Activated CD4-positive, alpha-beta memory T cell treated with anti-CD3 and anti-CD28 coated beads, Interleukin-2, amount 10 ng/mL, durations not matched to agents 7 days and 5 days (primary cell): ENCODE results near the gene CLEC16A. TPM values are rescaled to one million over a fixed set of nuclear protein-coding genes. Genes with fewer than 3 reads are reported as not detected.

Experiments
- CTCF ChIA-PET: fragments of 350-600 bp; sonication (Branson Sonifier 250); formaldehyde crosslinking; loops from one replicate; lab custom pipeline; 2021; ENCODE audit warnings: antibody characterized with exemption, inconsistent platforms; lab: Charles Lee
- POLR2A ChIA-PET: fragments of 350-600 bp; sonication (Branson Sonifier 250); formaldehyde crosslinking; loops from one replicate; lab custom pipeline; 2021; ENCODE audit warnings: antibody characterized with exemption; lab: Charles Lee
- DNase-seq: peaks from one replicate; pipeline ENCODE4 v3.0.0-alpha.2; 2020
- H3K27ac Mint-ChIP-seq: one replicate; pipeline ENCODE4 v1.8.0; 2021; ENCODE audit warnings: mild to moderate bottlenecking, mixed read lengths
- H3K27me3 Mint-ChIP-seq: one replicate; pipeline ENCODE4 v1.8.0; 2021; ENCODE audit warnings: mixed read lengths
- H3K36me3 Mint-ChIP-seq: one replicate; pipeline ENCODE4 v1.8.0; 2021; ENCODE audit warnings: low read depth, mixed read lengths
- H3K4me1 Mint-ChIP-seq: one replicate; pipeline ENCODE4 v1.8.0; 2021; ENCODE audit warnings: mixed read lengths
- H3K4me3 Mint-ChIP-seq: one replicate; pipeline ENCODE4 v1.8.0; 2021; ENCODE audit warnings: mild to moderate bottlenecking, mixed read lengths
- H3K9me3 Mint-ChIP-seq: one replicate; pipeline ENCODE4 v1.8.0; 2021; ENCODE audit warnings: mixed read lengths
- total RNA-seq, 2 experiments: library from RNA; stranded (reverse); gene quantifications; one replicate each; pipeline ENCODE4 v1.2.3, GENCODE V29; 2021

CLEC16A gene
- total RNA-seq, 2 experiments from 2014 or later, result 30.3 to 32.4 TPM

DNA sequence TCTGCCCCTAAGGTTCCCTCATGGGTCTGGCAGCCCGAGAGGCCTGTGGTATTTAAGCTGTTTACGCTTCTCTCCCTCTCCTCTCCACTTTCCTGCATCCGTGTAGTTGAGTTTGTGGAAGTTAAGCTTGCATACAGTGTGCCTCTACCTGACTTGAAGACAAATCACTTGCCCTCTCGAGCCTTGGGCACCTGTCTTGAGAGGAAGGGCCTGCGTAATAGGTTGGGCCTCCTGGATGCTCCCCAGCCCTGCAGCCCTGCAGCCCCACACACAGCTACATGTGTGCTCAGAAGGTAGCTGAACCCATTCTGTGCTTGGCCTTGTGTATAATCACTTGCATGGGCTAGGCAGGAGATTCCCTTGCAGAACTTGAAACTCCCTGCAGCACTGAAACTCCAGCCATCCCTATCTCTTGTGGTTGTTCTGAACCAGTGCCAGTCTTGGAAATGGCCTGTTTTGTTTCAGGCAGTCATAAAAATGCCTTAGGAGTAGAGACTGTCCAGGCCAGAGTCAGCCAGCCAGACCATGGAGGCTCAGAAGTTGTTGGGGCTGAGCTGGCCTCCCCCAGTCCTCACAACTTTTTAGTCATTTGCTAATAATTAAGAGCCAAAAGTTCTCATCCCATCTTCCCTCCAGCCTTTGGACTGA, 134.6 kb downstream of the CLEC16A start:
- Mint-ChIP-seq H3K27ac (peak overlapping the region; percentile 79), H3K4me3 (no peak overlapping the region), H3K27me3 (no peaks in the 10 kb centered on the region), H3K4me1 (peaks cover 89% of the 10 kb centered on the region), H3K36me3 (peaks cover 37% of the 10 kb centered on the region), H3K9me3 (no peaks in the 10 kb centered on the region)
- CTCF ChIA-PET, result interaction anchor here (0.7 to 1.3 kb wide), 3 partner anchors 8 to 27 kb away, joined by 3 to 5 read pairs (median 4); no protein-coding TSS in a partner anchor
- DNase-seq, result no peak
- POLR2A ChIA-PET, result interaction anchor here (0.9 to 5.0 kb wide), 10 partner anchors 9 to 176 kb away, joined by 3 to 31 read pairs (median 4); partner anchors contain the start of gene SOCS1

DNA sequence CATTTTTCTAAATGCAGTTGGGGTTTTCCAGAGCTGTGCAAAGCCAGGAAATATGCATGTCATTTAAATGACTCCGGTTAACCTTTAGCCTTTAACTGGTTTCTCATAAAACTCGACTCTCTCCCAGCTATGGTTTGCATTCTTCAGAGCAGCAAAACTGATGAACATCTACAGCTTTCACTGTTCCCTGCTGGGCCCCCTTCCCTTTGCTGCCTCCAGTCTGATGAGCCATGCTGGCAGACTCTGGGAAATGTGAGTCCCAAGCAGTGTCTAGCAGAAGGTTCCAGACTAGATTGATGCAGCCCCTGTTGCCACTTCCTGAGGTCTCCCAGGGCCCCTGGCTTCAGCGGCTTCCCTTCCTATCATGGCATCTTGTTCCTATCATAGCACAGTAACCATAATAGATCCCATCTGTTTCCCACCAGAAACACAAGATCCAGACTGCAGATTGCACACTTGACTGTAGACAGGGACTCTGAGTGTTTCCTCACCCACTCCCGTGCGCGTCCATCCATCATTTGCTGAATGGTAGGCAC, 135.4 kb downstream of the CLEC16A start:
- CTCF ChIA-PET, result interaction anchor here (0.7 to 1.0 kb wide), 2 partner anchors 8 kb away, joined by 4 to 5 read pairs; no protein-coding TSS in a partner anchor
- no peaks in the 10 kb centered on the region for H3K9me3 Mint-ChIP-seq
- POLR2A ChIA-PET, result interaction anchor here (0.9 to 5.0 kb wide), 8 partner anchors 8 to 176 kb away, joined by 3 to 31 read pairs (median 4); partner anchors contain the start of gene SOCS1

DNA sequence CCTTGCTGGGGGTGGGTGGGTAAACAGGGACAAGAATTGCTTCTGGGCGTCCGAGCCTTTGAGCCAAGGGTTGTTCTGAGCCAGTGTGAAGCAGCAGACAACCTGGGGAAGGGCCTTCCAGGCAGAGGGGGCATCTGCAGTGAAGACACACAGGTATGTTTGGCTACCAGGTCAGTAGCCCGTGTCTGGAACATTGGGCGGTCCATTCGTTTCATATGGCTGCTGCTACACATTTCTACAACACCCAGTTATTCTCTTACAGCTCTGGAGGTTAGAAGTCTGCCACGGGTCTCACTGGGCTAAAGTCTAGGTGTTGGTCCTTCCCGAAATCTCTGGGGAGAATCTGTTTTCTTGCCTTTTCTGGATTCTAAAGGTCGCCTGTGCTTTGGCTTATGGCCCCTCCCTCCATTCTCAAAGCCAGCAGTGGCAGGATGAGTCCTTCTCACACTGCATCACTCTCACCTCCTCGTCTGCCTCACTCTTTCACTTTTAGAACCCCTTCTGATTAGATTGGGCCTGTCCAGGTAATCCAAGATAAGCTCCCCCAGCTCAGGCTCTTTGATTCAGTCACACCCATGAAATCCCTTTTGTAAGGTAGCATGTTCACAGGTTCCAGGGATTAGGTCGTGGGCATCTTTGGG, 136.1 kb downstream of the CLEC16A start:
- CTCF ChIA-PET, result no interaction called here
- peaks cover 41% of the 10 kb centered on the region for H3K36me3 Mint-ChIP-seq
- peak overlapping the region; percentile 79 for H3K27ac Mint-ChIP-seq
- no peaks in the 10 kb centered on the region for H3K27me3 Mint-ChIP-seq
- no peaks in the 10 kb centered on the region for H3K9me3 Mint-ChIP-seq
- no peak overlapping the region for H3K4me3 Mint-ChIP-seq
- H3K4me1 Mint-ChIP-seq, result peaks cover 81% of the 10 kb centered on the region
- DNase-seq, result no peak
- POLR2A ChIA-PET, result interaction anchor here (1.2 kb wide), 1 partner anchor 28 kb away, joined by 5 read pairs; no protein-coding TSS in a partner anchor

More for the DNA sequence above, 135.4 kb downstream of the CLEC16A start:
- no peaks in the 10 kb centered on the region for H3K27me3 Mint-ChIP-seq
- H3K4me3 Mint-ChIP-seq, result no peak overlapping the region
- peaks cover 40% of the 10 kb centered on the region for H3K36me3 Mint-ChIP-seq
- H3K4me1 Mint-ChIP-seq, result peaks cover 86% of the 10 kb centered on the region
- peak overlapping the region; percentile 79 for H3K27ac Mint-ChIP-seq
- no peak for DNase-seq

DNA sequence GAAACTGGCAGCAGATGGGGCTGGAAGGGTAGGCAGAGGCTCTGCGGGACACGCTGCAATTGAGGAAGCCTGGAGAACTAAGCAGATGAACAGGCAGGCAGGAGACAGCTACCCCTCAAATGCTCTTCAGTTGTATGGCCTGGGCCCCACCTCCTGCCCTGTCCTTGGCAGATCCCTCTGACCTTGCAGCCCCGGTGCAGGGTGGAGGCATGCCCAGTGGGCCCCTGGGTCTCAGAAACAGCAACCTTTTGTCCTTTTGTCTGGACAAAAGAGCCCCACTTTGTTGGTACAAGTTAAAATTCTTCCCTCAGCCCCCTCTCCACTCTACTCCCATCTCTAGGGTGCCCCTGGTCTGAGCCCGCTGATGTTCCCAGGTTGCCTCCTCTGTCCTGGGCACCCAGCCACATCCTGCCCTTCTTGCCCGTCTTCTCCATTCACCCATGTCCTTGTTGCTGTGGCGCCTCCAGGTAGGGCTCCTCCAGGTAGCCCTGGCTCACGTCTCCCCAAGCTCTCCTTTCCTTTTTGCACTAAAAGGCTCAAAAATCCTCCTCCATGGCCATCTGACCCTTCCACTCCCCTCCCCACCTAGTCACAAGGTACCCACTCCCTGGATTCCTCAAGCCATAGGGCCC, 136.8 kb downstream of the CLEC16A start:
- ChIA-PET POLR2A (interaction anchor here (1.2 kb wide), 1 partner anchor 29 kb away, joined by 5 read pairs; no protein-coding TSS in a partner anchor), CTCF (no interaction called here)
- no peak for DNase-seq
- Mint-ChIP-seq H3K4me1 (peaks cover 74% of the 10 kb centered on the region), H3K36me3 (peaks cover 41% of the 10 kb centered on the region), H3K9me3 (no peaks in the 10 kb centered on the region), H3K4me3 (no peak overlapping the region), H3K27me3 (no peaks in the 10 kb centered on the region), H3K27ac (no peak overlapping the region)

DNA sequence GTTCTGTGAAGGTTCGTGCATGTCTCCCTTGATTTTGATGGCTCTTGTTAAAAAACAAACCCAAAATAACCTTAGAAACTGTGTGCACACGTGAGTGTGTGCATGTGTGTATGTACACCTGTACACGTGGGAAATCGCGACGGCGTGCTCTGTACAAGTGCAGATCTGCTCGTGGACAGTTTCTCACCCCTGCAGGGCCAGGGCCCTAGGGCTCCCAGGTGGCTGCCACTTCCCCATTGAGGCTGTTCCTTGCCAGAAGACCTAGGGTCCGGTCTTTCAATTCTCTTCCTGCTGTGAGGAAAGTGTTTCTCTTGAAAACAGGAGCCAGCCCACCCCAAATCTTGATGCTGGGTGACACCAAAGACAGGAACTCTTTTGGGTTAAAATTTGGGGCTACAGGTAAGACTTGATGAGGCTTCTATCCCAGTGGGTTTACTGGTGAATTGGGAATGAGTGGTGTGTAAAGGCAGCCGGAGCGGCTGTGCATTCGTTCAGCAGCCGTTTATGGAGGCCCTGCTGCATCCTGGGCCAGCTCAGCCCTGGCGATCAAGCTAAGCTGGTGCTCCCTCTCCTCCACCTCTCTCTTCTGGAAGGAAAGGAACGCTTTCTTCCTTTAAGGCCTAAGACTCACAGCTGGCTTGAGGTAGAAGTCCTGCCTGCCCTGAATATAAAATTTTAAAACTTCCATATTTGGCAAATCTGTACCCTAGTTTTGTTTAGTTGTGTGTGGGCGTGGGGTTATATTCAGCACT, 137.9 kb downstream of the CLEC16A start:
- H3K27me3 Mint-ChIP-seq, result no peaks in the 10 kb centered on the region
- H3K4me1 Mint-ChIP-seq, result peaks cover 72% of the 10 kb centered on the region
- POLR2A ChIA-PET, result interaction anchor here (1.9 kb wide), 1 partner anchor 11 kb away, joined by 9 read pairs; no protein-coding TSS in a partner anchor
- H3K36me3 Mint-ChIP-seq, result peaks cover 43% of the 10 kb centered on the region
- no peak for DNase-seq
- CTCF ChIA-PET, result interaction anchor here (1.0 kb wide), 1 partner anchor 12 kb away, joined by 3 read pairs; no protein-coding TSS in a partner anchor
- no peaks in the 10 kb centered on the region for H3K9me3 Mint-ChIP-seq
- H3K27ac Mint-ChIP-seq, result no peak overlapping the region
- H3K4me3 Mint-ChIP-seq, result no peak overlapping the region

DNA sequence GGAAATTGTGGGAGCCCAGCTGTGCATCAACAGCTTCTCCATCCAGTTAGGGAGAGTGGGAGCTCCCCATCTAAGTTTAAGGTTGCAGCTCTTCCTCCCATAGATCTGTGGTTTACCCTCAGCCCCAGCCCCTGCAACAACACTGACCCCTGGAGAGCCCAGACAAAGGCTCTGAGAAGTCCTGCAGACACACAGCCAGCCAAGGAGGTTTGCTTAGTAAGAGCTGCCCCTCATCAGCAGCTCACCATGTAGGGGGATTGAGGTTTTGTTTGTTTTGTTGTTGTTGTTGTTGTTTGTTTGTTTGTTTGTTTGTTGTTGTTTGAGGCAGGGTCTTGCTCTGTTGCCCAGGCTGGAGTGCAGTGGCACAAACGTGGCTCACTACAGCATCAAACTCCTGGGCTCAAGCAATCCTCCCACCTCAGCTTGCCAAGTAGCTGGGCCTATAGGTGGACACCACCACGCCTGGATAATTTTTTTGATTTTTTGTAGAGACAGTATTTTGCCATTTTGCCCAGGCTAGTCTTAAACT, 138.6 kb downstream of the CLEC16A start:
- Mint-ChIP-seq H3K36me3 (peaks cover 43% of the 10 kb centered on the region), H3K9me3 (no peaks in the 10 kb centered on the region), H3K4me1 (peaks cover 72% of the 10 kb centered on the region), H3K4me3 (no peak overlapping the region), H3K27me3 (no peaks in the 10 kb centered on the region), H3K27ac (no peak overlapping the region)
- no peak for DNase-seq
- ChIA-PET CTCF (interaction anchor here (1.0 kb wide), 1 partner anchor 11 kb away, joined by 3 read pairs; no protein-coding TSS in a partner anchor), POLR2A (interaction anchor here (1.4 to 1.9 kb wide), 2 partner anchors 11 to 172 kb away, joined by 3 to 9 read pairs; partner anchors contain the start of gene SOCS1)

DNA sequence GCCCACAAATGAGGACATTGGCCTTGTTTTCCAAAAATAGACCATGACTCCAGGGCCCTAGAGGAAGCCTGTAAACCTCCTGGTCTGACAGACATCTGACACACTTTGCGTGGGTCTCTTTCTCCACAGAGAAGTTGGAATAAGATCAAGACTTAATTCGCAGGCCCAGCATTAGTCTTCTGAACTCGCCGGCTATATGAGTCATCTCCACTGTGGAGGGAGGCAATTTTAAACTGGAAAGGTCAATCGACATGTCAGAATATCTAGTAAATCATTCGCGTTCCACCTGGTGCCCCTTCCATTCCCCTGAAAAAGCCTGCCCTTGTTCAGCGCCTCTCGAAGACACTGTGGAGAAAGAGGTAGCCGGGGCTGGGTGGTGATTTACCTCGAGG, 140.1 kb downstream of the CLEC16A start:
- Mint-ChIP-seq H3K36me3 (peaks cover 42% of the 10 kb centered on the region), H3K27ac (no peak overlapping the region), H3K27me3 (no peaks in the 10 kb centered on the region), H3K4me3 (no peak overlapping the region), H3K4me1 (peaks cover 72% of the 10 kb centered on the region), H3K9me3 (no peaks in the 10 kb centered on the region)
- no peak for DNase-seq
- POLR2A ChIA-PET, result interaction anchor here (1.9 kb wide), 1 partner anchor 9 kb away, joined by 9 read pairs; no protein-coding TSS in a partner anchor
- CTCF ChIA-PET, result no interaction called here

DNA sequence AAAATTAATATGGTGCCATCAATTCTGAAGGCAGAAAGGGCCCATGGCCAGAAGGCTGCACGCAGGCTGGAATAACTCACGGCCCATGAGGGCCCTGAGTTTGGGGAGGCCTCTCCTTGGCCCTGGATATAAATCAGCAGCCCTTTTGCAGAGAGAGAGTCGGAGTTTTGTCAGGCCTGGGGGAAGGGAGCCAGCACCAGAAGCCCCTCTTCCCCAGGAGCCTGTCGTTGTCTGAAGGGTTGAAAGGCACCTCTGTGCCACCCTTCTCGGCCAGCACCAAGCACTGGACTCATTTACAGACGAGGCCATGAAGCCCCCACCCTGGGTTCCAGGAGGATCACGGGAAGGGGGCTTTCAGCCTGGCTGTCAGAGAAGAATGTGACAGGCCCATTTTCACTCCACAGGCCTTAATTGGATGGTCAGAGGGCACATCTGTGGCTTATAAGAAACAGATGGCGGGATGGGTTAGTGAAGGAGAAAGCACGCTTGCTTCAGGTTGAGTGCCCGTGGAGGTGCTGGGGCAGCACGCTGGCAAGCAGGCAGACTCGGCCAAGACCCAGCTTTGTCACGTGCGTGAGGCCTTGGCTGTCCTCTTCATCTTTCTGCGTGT, 140.6 kb downstream of the CLEC16A start:
- H3K9me3 Mint-ChIP-seq, result no peaks in the 10 kb centered on the region
- H3K4me3 Mint-ChIP-seq, result no peak overlapping the region
- H3K27ac Mint-ChIP-seq, result no peak overlapping the region
- no peaks in the 10 kb centered on the region for H3K27me3 Mint-ChIP-seq
- H3K4me1 Mint-ChIP-seq, result peaks cover 71% of the 10 kb centered on the region
- H3K36me3 Mint-ChIP-seq, result peaks cover 41% of the 10 kb centered on the region
- ChIA-PET POLR2A (no interaction called here), CTCF (no interaction called here)
- no peak for DNase-seq

DNA sequence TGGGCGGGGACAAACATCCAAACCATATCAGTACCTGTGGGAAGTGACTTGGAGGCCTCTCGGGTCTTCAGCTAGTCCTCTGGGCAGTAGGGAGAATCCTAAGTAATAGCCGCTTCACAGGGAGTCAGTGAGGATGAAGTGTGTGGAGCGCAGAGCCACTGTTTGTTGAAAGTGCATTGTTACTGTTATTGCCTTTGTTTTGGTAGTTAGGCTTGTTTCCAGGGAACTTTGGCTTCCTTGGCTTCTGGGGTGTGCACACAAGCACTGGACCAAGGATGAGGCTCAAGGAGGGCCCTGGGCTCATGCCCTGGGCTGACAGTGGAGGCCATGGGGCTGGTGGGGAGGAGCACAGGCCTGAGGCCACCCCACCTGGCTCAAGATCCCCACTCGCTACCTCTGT, 141.6 kb downstream of the CLEC16A start:
- Mint-ChIP-seq H3K27me3 (no peaks in the 10 kb centered on the region), H3K36me3 (peaks cover 36% of the 10 kb centered on the region), H3K27ac (no peak overlapping the region), H3K9me3 (no peaks in the 10 kb centered on the region), H3K4me3 (no peak overlapping the region), H3K4me1 (peaks cover 66% of the 10 kb centered on the region)
- CTCF ChIA-PET, result no interaction called here
- no peak for DNase-seq
- POLR2A ChIA-PET, result no interaction called here

DNA sequence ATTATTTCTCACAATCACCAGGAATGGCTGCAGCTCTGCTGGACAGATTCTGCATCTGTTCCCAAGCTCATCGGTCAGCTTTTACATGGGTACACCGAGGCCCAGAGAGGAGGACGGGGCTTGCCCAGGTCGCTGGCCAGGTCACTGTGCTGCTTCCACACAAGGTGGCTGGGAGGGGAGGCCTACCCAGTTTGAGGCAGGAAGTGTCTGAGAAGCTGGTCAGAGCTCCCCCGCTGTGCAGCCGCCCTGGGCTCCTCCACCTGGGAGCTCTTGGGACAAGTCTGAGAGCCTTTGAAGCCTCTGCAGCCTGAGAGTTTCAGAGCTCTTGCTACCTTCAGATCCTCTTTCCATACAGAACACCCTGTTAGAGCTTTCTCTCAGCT, 143.3 kb downstream of the CLEC16A start:
- CTCF ChIA-PET, result interaction anchor here (0.6 to 1.9 kb wide), 9 partner anchors 9 to 168 kb away, joined by 3 to 18 read pairs (median 4); partner anchors contain the start of gene SOCS1
- Mint-ChIP-seq H3K27me3 (no peaks in the 10 kb centered on the region), H3K27ac (peak overlapping the region; percentile 76), H3K4me3 (no peak overlapping the region), H3K9me3 (no peaks in the 10 kb centered on the region), H3K4me1 (peaks cover 72% of the 10 kb centered on the region), H3K36me3 (peaks cover 31% of the 10 kb centered on the region)
- no peak for DNase-seq
- POLR2A ChIA-PET, result interaction anchor here (0.6 to 9.6 kb wide), 15 partner anchors 9 to 167 kb away, joined by 3 to 89 read pairs (median 4); partner anchors contain the start of gene SOCS1

DNA sequence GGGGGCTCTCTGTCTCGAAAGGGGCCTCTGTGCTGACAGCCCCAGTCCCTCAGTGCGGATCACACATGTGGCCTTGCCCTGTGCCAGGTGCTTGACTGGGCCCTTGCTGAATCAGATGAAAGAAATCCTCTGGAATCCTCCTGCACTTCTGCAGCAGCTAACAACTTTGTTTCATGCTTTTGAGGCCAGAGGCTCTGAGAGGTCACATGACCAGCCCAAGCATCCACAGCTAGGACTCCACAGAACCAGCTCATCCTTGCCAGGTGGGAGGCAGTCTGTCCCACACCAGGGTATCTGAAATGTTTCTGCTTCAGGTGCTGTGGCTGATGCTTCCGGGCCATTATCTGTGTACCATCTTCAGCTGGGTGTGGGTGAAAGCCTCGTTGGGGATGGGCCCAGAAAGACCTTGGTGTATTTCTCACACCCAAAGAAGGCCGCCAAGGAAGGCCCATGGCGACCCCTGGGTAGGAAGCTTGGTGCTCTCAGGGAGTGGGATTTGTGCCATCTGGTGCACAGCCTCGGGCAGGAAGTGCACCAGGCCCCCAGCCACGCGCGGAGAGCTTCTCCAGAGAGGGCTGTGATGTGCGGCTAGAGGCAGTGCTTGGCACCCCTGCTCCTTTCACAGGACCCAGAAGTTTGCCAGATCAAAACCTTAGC, 143.8 kb downstream of the CLEC16A start:
- Mint-ChIP-seq H3K27me3 (no peaks in the 10 kb centered on the region), H3K4me3 (no peak overlapping the region)
- POLR2A ChIA-PET, result interaction anchor here (0.6 to 9.6 kb wide), 16 partner anchors 10 to 167 kb away, joined by 3 to 89 read pairs (median 4); partner anchors contain the start of gene SOCS1

More for the DNA sequence above, 143.8 kb downstream of the CLEC16A start:
- DNase-seq, result peak; percentile 52
- Mint-ChIP-seq H3K9me3 (no peaks in the 10 kb centered on the region), H3K4me1 (peaks cover 75% of the 10 kb centered on the region), H3K27ac (peak overlapping the region; percentile 76), H3K36me3 (peaks cover 31% of the 10 kb centered on the region)
- CTCF ChIA-PET, result interaction anchor here (0.6 to 1.9 kb wide), 8 partner anchors 9 to 168 kb away, joined by 3 to 18 read pairs (median 4); partner anchors contain the start of gene SOCS1
